Skeletal muscle cell (primary cell): ENCODE measurements around the gene LILRA6.
"Not testable (repeated sequence)": the region's sequence is repeated elsewhere in the genome, so short reads cannot be mapped to it uniquely, and the experiment has no call there.

Experiments used
- DNase-seq: peaks from one replicate; pipeline ENCODE4 v3.0.0-alpha.2; 2010; ENCODE audit warnings: low read depth
- H3K4me3 ChIP-seq: 2 replicates; pipeline ENCODE4 v1.5.1; 2011; ENCODE audit warnings: low read depth, mild to moderate bottlenecking, control low read depth, low read length, moderate library complexity

LILRA6 gene

DNA sequence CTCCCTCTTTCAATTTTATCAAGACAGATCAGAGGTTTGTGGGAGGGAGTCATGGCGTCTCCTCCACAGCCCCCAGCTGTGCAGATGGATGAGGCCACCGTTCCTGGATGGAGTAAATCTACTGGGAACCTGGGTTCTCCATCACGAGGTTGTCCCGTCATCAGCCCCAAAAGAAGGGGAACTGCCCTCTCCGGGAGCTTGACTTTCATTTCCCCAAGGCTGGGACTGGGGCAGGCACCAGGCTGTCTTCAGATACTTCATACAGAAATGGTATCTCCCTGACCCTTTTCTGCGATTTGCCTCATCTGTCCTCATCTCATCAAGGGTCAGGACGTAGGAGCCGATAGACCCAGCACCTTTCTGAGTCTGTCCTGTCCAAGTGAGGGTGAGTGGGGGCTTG lies 28.5 kb upstream of the LILRA6 start:
- DNase-seq, result no peak
- no peak overlapping the region for H3K4me3 ChIP-seq

DNA sequence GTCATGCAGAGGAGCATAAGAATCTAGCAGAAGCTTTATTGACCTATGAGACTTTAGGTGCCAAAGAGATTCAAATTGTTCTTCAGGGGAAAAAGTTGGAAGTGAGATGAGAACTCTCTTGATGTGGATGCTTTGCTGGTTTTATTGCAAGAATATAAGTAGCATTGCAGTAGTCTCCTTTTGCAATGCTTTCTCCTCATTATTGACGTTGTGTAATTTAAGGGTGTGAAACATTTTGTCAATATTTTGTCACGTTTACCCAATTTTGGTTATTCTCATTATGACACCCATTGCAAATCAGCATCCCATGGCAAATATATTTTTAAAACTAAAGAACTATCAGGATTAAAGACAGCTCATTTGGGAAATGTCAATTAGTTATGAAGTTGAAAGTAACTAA lies 26.3 kb upstream of the LILRA6 start:
- H3K4me3 ChIP-seq, result no peak overlapping the region
- DNase-seq, result no peak

DNA sequence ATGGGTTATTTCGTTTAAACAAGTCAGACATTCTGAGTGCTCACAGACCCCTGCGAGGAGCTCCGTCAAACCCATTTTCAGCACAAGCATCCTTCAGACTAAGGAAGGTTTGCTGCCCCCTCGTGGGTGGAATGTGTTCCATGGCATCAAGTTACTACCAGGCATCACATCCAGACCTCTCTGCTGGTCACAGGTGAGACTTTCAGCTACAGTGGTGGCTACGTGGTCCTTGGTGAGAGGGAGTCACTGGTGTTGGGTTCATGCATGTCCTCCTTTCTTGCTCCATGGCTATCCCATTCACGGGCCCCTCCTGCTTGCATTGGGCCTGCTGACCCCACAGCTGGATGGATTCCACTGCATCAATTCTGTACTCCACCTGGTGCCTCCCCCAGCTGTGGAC lies 23.5 kb upstream of the LILRA6 start:
- H3K4me3 ChIP-seq, result no peak overlapping the region
- peak; percentile 3 for DNase-seq

- no peak overlapping the region for H3K4me3 ChIP-seq
- DNase-seq, result no peak
These were observed 19.9 kb upstream of the LILRA6 start for GRCh38 chr19:54262470-54262869.

GRCh38 chr19:54262066-54262465 lies 19.5 kb upstream of the LILRA6 start:
- no peak overlapping the region for H3K4me3 ChIP-seq
- no peak for DNase-seq

DNA sequence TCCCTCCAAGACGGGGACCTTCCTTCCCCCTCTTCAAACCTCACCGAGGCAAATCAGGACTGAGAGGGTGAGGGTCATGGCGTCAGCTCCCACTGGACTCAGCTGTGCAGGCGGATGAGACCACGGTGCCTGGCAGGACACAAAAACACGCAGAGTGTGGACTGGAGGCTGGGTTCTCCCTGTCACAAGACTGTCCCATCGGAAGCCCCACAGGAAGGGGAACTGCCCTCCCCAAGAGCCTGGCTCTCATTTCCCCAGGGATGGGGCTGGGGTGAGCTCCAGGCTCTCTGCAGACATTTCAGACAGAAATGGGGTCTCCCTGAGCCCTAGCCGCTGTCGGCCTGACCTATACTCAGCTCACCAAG lies 14.5 kb upstream of the LILRA6 start, which contains the start of gene LILRB5:
LILRB5 (minus strand) TSS at position 158 of the 365 bp plus-strand sequence; CDS start at position 78, 80 bp downstream.
- DNase-seq, result no peak
- no peak within 1 kb of the TSS for H3K4me3 ChIP-seq

DNA sequence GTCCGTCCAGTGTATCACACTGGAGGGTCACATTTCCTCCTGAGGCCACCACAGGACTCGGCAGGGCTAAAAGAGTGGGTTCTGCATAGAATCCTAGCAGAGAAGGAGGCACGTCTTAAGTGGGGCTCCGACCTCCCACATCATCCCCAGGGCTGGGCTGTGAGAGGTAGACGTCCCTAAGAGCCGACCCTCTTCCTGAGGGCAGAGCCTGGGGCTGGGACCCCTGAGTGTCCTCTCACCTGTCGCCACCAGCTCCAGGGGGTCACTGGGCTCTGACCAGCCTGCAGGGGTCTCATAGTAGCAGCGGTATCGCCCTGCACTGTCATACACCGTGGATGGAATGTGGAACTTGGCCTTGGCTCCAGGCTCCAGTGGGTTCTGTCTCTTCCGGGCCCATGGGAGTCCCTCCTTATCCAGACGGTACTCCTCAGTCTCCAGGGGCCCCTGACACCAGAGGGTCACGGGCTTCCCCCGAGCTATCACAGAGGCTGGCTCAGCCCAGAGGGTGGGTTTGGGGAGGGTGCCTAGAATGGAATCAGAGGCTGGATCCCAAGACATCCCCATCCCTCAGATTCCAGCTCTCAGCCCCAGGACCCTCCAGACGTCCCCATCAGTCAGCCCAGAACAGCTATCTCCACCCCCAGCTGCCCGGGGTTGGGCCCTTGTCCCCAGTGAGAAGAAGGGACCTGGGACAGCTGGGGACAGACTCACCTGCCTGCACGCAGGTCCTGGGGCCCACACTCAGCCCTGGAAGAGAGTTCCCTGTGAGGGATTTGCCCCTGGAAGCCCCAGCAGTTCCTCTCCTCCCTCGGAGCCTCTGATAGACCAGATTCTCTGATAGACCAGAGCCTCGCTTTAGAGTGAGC lies 13.9 kb upstream of the LILRA6 start:
- H3K4me3 ChIP-seq, result no peak overlapping the region
- no peak for DNase-seq

DNA sequence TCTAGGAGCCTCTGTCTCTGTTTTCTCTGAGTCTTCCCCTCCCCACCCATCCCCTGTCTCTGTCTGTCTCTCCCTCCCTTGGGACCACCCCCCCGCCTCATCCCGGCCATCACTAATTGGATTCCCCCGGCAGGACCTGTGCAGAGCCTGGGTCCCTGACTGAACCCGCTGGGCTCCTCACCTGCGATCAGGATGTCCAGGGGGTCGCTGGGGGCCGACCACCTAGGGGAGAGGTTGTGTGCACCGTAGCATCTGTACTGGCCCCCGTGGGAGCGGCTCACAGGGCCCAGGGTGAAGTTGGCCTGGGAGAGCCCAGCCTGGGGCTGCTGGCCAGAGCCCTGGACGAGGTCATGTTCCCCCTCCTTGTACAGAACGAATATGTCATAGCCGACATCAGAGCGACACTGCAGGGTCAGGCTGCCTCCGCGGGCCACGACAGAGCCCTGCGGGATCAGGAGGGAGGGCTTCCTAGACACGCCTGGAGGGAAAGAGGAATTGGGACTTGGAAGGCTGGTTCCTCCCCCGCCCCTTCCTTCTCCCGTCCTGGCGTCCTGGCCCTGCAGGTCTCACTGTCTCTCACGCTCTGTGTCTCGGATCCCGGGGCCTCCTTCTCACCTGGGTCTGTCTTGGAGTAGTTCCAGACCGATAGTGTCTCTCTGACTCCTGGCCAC lies 12.7 kb upstream of the LILRA6 start:
- no peak overlapping the region for H3K4me3 ChIP-seq
- no peak for DNase-seq

- DNase-seq, result no peak
- H3K4me3 ChIP-seq, result no peak overlapping the region
These were observed 11.8 kb upstream of the LILRA6 start for GRCh38 chr19:54254195-54254906.

GRCh38 chr19:54253331-54254194 lies 11.0 kb upstream of the LILRA6 start:
- no peak for DNase-seq
- H3K4me3 ChIP-seq, result no peak overlapping the region

DNA sequence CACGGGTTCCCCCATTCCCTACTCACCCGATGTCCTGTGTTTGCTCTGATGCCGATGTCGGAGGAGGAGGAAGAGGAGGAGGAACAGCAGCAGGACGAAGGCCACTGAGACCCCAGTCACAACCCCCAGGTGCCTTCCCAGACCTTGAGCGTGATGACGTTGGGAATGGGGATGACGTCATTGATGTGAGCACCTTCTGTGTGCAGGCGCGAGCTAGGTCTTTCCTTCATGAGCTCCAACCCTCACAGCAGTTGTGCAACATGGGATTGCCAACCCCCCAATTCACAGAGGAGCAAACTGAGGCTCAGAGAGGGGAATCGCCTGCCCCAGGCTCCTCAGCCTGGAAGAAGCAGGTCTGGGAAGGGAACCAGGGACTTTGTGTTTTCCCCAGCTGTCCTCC lies 10.3 kb upstream of the LILRA6 start:
- no peak for DNase-seq
- no peak overlapping the region for H3K4me3 ChIP-seq

- no peak for DNase-seq
- H3K4me3 ChIP-seq, result no peak overlapping the region
These were observed 9.7 kb upstream of the LILRA6 start for GRCh38 chr19:54252243-54252642.

- no peak overlapping the region for H3K4me3 ChIP-seq
- peak; percentile 4 for DNase-seq
These were observed 5.5 kb upstream of the LILRA6 start for GRCh38 chr19:54248016-54248601.

GRCh38 chr19:54247106-54247930 lies 4.7 kb upstream of the LILRA6 start:
- no peak for DNase-seq
- no peak overlapping the region for H3K4me3 ChIP-seq

- no peak for DNase-seq
These were observed 3.3 kb upstream of the LILRA6 start for GRCh38 chr19:54245936-54246335.

DNA sequence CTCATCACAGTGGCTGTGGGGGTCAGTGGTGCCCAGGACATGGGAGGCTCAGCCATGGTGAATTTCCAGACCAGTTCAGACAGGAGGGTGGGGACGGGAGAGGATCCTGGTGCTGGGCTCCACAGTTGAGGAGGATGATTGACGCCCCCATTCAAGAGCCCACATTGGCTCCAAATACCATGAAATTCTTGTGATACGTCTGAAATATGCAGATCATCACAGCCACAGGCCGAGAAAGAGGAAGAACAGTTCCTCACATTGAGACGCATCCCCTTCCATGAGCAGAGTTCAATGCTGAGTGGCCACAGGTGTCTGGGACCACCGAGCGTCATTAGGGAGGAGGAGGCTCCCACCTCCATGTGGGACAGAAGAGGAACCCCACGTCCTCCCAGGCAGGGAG lies 1.2 kb upstream of the LILRA6 start:
- not testable (repeated sequence) for DNase-seq, H3K4me3 ChIP-seq

More at GRCh38 chr19:54245936-54246335, 3.3 kb upstream of the LILRA6 start:
- H3K4me3 ChIP-seq, result no peak overlapping the region

GRCh38 chr19:54242234-54242633 lies 356 bp downstream of the LILRA6 start:
- not testable (repeated sequence) for H3K4me3 ChIP-seq, DNase-seq
